Measurements from ENCODE around the gene DHRS3.

The DHRS3 gene

GRCh38 chr1:12643785-12644184, 25.8 kb upstream of the DHRS3 start, which contains the start of gene AADACL4:
AADACL4 (plus strand) TSS chr1:12644085; CDS start chr1:12644547, 462 bp downstream.
- H3K4me1 ChIP-seq (ENCODE audit: control insufficient read depth in 1 of 2, insufficient read depth in 1 of 2, low read depth in 1 of 2, low read length in 1 of 2): no peaks in the 10 kb centered on the region
- H3K27ac ChIP-seq: no peak within 1 kb of the TSS
- H3K27me3 ChIP-seq: no peaks in the 10 kb centered on the region
- peaks cover 12% of the 10 kb centered on the region for H3K9me3 ChIP-seq
- no peak for TF ChIP-seq CTCF (IDR thresholded peaks at IDR 0.05)
- no peak within 1 kb of the TSS for H3K4me3 ChIP-seq (ENCODE audit: low read depth in 1 of 2, low read length in 1 of 2)
- no peaks in the 10 kb centered on the region for H3K36me3 ChIP-seq

GRCh38 chr1:12643079-12643478, 25.1 kb upstream of the DHRS3 start:
- H3K36me3 ChIP-seq: no peaks in the 10 kb centered on the region
- TF ChIP-seq CTCF (IDR thresholded peaks at IDR 0.05): no peak
- no peaks in the 10 kb centered on the region for H3K4me1 ChIP-seq (ENCODE audit: control insufficient read depth in 1 of 2, insufficient read depth in 1 of 2, low read depth in 1 of 2, low read length in 1 of 2)
- H3K9me3 ChIP-seq: peaks cover 12% of the 10 kb centered on the region
- H3K27me3 ChIP-seq: no peaks in the 10 kb centered on the region
- no peak overlapping the region for H3K27ac ChIP-seq
- no peak overlapping the region for H3K4me3 ChIP-seq (ENCODE audit: low read depth in 1 of 2, low read length in 1 of 2)

- H3K4me1 ChIP-seq (ENCODE audit: control insufficient read depth in 1 of 2, insufficient read depth in 1 of 2, low read depth in 1 of 2, low read length in 1 of 2): no peaks in the 10 kb centered on the region
- no peak for TF ChIP-seq CTCF (IDR thresholded peaks at IDR 0.05)
- H3K9me3 ChIP-seq: peaks cover 12% of the 10 kb centered on the region
Observed at GRCh38 chr1:12640958-12641272, 22.9 kb upstream of the DHRS3 start.

GRCh38 chr1:12640237-12640957, 22.4 kb upstream of the DHRS3 start:
- TF ChIP-seq CTCF (IDR thresholded peaks at IDR 0.05): no peak
- Histone ChIP-seq H3K4me3 (ENCODE audit: low read depth in 1 of 2, low read length in 1 of 2) (no peak overlapping the region), H3K27ac (no peak overlapping the region), H3K4me1 (ENCODE audit: control insufficient read depth in 1 of 2, insufficient read depth in 1 of 2, low read depth in 1 of 2, low read length in 1 of 2) (no peaks in the 10 kb centered on the region), H3K9me3 (peaks cover 12% of the 10 kb centered on the region), H3K36me3 (no peaks in the 10 kb centered on the region), H3K27me3 (peaks cover 3% of the 10 kb centered on the region)

More at GRCh38 chr1:12640958-12641272, 22.9 kb upstream of the DHRS3 start:
- no peaks in the 10 kb centered on the region for H3K36me3 ChIP-seq
- H3K27ac ChIP-seq: no peak overlapping the region
- peaks cover 3% of the 10 kb centered on the region for H3K27me3 ChIP-seq
- no peak overlapping the region for H3K4me3 ChIP-seq (ENCODE audit: low read depth in 1 of 2, low read length in 1 of 2)

GRCh38 chr1:12637693-12638092, 19.7 kb upstream of the DHRS3 start:
- H3K9me3 ChIP-seq: peaks cover 12% of the 10 kb centered on the region
- H3K4me1 ChIP-seq (ENCODE audit: control insufficient read depth in 1 of 2, insufficient read depth in 1 of 2, low read depth in 1 of 2, low read length in 1 of 2): peaks cover 2 to 3% of the 10 kb centered on the region in 2 experiments
- H3K4me3 ChIP-seq (ENCODE audit: low read depth in 1 of 2, low read length in 1 of 2): no peak overlapping the region
- TF ChIP-seq CTCF (IDR thresholded peaks at IDR 0.05): no peak
- H3K27ac ChIP-seq: no peak overlapping the region
- H3K36me3 ChIP-seq: no peaks in the 10 kb centered on the region
- peaks cover 8% of the 10 kb centered on the region for H3K27me3 ChIP-seq

Data from neutrophil (primary cell).